M059J (cell line): Measurements from ENCODE around the gene EGF. TPM values are rescaled to one million over a fixed set of nuclear protein-coding genes. Genes with fewer than 3 reads are reported as not detected.
"Not testable (repeated sequence)": the region's sequence is repeated elsewhere in the genome, so short reads cannot be mapped to it uniquely, and the experiment has no call there.

Source experiments
- DNase-seq: peaks from one replicate; pipeline ENCODE4 v3.0.0-alpha.2; 2012; ENCODE audit warnings: low read depth
- total RNA-seq: library from RNA; depleted of rRNA; stranded (reverse); fragments of >200 nt; shearing (Covaris generic); gene quantifications from 2 replicates; pipeline ENCODE4 v1.2.3, GENCODE V29; 2014; rRNA removed

Gene EGF
- total RNA-seq = 4.9 TPM in 2 replicates

GRCh38 chr4:109912706-109913595, at the start of gene EGF:
Gene EGF, plus strand, starts transcription at chr4:109912883. Its CDS starts 453 bp downstream, at chr4:109913336.
- DNase-seq = peak; percentile 79

- DNase-seq = no peak
These were observed 48.5 kb upstream of the EGF start for GRCh38 chr4:109864134-109864533.

- no peak for DNase-seq
These were observed 42.6 kb upstream of the EGF start for GRCh38 chr4:109870061-109870460.

GRCh38 chr4:109872065-109872464, 40.6 kb upstream of the EGF start:
- DNase-seq = no peak

- DNase-seq = no peak
These were observed 39.6 kb upstream of the EGF start for GRCh38 chr4:109872950-109873656.

- DNase-seq = no peak
These were observed 38.7 kb upstream of the EGF start for GRCh38 chr4:109873791-109874514.

- peak; percentile 4 for DNase-seq
These were observed 37.6 kb upstream of the EGF start for GRCh38 chr4:109875106-109875505.

- not testable (repeated sequence) for DNase-seq
These were observed 37.1 kb upstream of the EGF start for GRCh38 chr4:109875553-109875952.

GRCh38 chr4:109876634-109877265, 35.9 kb upstream of the EGF start:
- DNase-seq = no peak

GRCh38 chr4:109877400-109877799, 35.3 kb upstream of the EGF start:
- DNase-seq = no peak

- DNase-seq = no peak
These were observed 34.3 kb upstream of the EGF start for GRCh38 chr4:109878355-109878754.

- no peak for DNase-seq
These were observed 33.6 kb upstream of the EGF start for GRCh38 chr4:109879081-109879480.

GRCh38 chr4:109879636-109880314, 32.9 kb upstream of the EGF start:
- DNase-seq = no peak

- no peak for DNase-seq
These were observed 26.4 kb upstream of the EGF start for GRCh38 chr4:109886303-109886702.

GRCh38 chr4:109887071-109887470, 25.6 kb upstream of the EGF start:
- DNase-seq = no peak

GRCh38 chr4:109890076-109890475, 22.6 kb upstream of the EGF start:
- DNase-seq = no peak

GRCh38 chr4:109902559-109903251, 10.0 kb upstream of the EGF start:
- no peak for DNase-seq

GRCh38 chr4:109908731-109909130, 4.0 kb upstream of the EGF start:
- no peak for DNase-seq

GRCh38 chr4:109910256-109910655, 2.4 kb upstream of the EGF start:
- no peak for DNase-seq

GRCh38 chr4:109913596-109914241, 1.0 kb downstream of the EGF start:
- no peak for DNase-seq
